Activated gamma-delta T cell (primary cell): ENCODE data around the gene SLC19A1.

Experiments
- DNase-seq: peaks from one replicate; lab custom pipeline; 2025; lab: John Stamatoyannopoulos, UW

Gene SLC19A1

DNA sequence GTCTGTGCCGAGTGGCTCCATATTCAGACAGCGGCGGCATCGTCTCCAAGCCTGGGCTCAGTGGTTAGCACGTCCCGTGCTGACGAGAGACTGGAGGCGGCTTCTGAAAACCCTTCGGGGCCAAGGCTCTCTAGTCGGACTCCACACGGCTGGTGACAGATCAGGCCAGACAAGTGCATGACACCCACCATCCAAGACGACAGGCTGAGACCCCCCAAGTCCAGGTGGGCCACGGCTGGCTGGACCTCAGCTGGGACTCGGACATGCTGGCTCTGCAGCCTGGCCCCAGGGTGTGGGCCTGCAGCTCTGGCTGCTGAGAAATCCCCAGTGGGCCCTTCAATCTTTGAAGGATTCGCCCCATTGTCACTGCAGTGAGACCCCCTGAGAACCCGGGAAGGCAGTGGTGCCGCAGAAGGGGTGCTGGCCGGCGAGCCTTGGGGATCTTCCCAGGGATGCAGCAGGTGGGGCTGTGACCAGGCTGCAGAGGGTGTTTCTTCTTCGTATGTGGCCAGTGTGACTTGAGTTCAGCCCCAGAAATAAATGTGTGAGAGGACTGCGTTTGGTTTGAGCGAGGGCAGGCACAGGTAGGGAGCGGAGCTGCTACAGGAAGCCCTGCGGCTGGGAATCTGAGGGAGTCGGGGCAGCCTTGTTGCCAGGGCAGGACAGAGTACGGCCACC, 15.9 kb upstream of the SLC19A1 start:
- DNase-seq, result no peak

DNA sequence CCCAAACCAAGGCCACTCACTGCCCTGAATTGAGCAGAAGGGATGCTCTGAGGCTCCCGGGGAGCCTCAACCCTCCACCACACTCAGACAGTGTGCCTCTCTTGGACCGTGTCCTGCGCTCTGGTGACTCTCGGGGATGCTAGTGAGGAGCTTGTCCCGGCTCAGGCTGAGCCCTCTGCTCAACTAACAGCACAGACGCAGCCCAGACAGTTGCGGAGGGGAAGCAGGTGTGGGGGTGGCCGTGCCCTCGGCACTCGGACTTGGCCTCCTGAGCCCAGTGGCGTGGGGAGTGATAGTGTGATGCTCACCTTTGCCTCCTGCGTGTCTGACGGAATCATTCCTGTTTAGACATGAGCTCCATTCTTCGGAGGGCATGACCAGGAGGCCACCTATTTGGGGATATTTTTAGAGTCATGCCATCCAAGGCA, 15.4 kb upstream of the SLC19A1 start:
- DNase-seq, result no peak

DNA sequence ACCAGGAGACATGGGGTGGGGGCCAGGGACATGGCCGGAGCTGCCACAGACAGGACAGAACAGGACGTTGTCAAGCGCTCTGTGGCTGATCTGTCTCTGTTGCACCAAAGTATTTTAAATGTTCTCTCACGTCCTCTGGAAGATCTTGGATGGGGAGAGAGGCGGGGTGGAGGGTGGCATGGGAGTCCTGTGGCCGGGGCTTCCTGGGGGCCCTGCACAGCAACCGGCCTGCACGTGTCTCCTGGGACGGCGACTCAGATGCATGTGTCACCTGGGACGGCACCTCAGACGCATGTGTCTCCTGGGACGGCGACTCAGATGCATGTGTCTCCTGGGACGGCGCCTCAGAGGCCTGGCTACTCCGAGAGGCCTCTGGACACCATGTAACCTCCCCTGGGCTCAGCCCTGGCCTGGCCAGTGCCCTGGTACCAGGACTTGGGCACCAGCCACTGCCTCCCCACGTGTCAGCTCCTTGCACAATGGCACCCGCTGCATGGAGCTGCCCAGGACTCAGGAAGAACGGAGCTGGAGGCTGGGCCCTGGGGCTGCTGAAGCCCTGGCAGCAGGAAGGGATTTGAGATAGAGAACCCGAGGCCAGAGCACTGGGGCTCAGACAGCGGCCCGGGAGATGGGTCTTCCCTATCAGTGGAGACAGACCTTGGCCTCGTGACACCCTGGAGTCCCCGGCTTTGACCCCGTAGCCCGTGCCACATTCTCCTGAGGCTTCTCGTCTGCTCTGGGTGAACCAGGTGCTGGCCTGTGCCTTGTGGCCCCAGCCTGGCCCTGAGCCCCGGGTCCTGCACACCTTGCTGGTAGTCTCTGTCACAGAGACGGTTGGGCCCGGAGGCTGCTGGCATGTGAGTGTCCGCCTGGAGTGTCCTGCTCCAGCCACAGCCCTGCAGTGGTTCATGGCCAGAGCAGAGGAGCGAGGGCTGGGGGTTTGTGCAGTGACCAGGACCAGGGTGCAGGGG, 14.7 kb upstream of the SLC19A1 start:
- DNase-seq, result no peak

DNA sequence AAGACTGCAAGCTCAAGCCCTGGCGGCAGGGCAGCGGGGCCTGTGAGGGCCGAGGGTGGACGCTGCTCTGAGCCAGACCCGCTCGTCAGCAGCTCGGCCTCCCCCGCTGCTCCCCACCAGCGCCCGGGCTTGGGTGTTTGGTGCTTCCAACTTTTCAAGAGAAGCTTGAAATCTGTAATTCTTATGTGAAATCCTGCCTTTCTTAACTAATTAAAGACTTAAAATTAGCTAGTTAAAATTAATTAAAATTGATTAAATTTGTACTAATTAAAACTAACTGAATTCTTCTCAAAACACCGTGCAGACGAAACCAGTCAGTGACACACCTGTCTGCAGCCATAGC, 14.0 kb upstream of the SLC19A1 start:
- DNase-seq, result no peak

DNA sequence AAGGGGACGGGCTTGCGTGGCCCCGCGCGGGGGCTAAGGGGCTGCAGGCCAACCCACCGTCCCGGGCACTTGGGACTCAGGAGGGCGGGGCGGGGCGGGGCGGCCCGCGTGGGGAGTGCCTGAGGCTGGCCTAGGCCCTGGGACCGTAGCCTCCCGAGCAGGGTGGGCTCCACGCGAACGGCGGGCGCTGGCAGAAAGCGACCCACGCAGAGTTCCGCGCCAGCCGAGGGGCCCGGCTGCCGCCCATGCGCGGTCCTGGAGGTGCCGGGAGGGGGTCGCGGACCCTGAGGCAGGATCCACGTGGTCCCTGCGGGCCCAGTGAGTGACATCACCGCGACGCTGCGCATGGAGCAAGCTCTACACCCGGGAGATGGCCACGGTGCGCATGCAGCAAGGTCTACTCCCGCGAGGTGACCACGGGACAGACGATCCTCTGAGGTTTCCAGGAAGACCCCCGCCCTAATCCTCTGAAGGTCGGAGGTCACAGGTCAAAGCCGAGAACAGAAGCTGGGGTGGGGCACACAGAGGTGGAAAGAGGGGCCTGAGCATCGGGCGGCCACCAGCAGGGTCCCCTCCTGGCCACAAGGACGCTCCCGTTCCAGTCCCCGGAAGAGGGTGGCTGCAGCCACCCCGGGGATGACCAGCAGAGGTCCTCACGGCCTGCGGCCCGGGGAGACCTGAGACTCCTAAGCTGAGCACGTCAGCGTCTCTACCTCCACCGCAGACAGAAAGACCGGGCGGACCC, 13.5 kb upstream of the SLC19A1 start:
- DNase-seq, result peak; percentile 39

DNA sequence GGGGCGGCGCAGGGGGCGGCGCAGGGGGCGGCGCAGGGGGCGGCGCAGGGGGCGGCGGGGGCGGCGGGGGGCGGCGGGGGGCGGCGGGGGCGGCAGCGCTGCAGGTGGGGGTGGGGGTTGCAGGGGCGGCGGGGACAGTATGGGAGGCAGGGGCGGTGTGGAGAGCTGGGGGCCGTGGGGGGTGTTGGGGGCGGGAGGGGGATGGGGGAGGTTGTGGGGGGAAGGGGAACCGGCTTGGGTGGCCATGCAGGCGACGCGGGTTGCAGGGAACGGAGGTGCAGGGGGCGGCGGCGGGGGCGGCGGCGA, 13.0 kb upstream of the SLC19A1 start:
- DNase-seq, result no peak

DNA sequence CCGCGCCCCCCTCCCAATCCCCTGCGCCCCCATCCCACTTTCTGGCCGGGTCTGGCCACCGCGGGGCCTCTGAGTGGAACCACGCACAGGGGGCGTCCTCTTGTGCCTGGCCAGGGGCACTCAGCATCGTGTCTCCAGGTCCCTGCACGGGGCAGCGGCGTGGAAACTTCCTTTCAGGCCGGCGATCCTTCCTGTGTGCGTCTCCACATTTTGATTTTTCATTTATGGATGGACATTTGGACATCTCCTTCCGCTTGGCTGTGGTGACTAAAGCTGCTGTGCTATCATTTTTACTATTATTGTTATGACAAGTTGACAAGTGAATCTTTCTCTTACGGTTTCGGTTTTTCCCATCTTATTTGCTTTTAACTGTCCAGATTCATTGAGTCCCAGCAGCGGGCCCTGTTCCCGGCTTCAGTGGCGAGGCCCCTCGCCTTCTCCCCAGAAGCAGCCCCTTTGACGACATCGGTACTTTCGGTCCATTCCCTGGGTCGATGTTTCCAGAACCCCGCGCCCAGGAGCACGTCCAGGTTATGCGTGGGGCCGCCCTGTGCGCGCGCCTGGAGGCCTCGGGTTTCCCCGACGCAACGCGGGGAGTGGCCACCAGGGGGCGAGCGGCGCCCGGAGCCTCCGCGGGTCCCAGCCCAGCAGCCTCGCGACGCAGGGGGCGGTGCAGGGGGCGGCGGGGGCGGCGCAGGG, 12.4 kb upstream of the SLC19A1 start:
- peak; percentile 76 for DNase-seq

DNA sequence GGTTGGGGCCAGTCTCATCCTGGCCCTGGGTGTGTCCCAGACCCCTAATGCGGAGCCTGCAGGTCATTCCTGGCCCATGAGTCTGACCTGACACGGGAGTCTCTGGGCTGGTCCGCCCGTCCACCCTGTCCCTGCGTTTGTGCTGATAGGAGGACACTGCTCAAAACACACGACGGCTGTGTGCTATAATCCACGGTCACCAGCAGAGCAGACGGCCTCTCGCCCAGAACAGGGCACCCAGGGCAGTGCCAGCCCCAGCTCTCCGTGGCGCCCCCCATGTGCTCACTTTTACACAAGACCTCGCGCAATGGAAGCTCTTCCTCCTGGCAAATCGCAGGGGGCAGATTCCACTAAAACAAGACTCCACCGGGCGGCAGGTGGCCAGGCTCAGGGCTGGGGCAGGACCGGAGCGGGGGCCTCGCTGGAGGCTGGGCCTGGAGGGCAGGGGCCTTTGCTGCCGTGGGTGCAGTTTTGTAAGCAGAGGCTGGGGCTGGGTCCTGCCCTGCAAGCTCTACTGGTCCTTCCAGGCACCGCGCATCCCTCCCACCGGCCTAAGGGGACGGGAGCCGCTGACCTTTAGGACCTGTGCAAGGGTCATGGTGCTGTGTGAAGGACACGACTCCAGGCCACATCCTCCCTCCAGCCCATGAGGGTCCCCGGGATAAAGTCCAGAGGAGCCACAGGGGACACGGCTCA, 10.6 kb upstream of the SLC19A1 start:
- DNase-seq, result no peak

DNA sequence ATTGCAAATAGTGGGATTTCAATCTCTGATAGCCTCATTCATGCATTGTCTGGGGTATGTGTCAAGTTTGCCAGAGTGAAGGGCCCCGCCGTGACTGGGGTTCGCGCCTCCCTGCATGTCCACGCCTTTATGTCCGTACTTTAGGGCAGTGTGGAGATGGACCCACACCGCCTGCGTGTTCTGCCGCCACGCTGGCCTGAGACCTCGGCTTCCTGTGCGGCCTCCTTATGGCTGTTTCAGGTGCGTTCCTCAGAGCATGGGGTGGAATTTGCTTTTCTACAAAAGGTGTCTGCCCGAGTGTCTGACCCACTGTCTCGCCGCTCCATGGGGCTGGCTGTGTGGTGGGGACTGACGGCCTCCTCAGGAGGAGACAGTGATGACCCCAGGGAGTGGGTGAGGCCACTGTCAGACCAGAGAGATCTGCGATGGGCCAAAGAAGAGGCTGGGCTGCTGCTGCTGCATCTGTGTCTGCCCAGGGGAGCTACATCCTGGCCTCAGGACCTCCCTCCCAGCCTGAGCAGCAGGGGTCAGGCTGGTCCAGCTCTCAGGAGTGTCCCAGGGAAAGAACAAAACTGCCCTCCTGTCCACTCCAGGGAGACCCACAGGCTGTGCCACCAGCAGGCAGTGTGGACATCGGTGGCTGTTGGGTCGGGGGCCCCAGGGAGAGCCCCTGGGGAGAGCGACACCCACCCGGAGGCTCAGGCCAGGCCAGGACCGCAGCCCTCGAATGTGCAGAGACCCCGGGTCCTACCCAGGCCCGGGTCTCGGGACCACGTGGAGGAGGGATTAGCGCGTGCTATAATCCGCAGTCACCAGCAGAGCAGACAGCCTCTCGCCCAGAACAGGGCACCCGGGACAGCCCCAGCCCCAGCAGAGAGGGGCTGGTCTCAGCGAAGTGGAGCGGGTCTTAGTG, 9.8 kb upstream of the SLC19A1 start:
- DNase-seq, result no peak

DNA sequence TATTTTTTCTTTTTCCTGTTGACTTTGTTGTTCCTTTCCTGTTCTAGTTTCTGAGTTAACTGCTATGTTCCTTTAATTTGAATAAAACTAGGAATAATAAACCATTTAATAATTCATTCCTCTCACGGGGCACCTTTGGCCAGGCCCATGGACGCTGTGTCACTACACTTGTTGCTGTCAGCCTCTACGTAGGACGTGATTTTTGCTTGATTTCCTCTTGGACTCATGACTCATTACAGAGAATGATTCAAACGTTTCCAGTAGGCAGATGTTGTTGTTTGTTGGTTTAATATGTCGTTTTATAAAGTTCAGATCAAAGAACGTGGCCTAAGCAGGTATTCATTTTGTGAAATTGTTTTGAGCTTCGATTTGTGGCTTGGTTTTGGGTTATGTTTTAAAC, 9.1 kb upstream of the SLC19A1 start:
- DNase-seq, result no peak

DNA sequence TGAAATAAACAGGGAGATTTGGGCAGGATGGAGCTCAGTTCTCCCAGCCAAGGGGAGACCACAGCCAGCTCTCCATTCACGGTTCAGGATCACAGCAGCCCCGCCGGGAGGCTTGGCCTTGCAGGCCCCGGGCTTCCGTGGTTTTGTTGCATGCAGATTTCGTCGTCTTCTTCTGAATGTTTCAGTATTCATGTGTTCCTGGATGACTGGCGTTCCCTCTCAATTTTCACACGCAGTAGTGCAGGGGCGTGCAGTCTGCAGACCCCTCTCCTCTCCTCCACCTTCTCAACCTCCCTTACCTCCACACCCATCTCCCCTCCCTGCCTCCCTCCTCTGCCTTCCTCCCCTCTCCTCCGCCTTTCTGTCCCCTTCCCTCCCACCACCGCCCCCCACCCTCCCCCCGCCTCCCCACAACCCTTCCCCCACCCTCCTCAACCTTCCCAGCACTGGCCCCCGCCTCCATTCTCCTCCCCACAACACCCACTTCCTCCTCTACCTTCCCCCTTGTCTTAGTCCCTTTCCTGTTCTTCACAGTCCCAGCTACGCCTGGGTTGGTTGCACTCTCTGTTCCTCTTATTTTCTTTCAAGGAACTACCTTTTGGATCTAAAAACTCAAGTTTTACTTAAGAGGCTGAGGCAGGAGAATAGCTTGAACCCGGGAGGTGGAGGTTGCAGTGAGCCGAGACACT, 8.4 kb upstream of the SLC19A1 start:
- DNase-seq, result no peak

DNA sequence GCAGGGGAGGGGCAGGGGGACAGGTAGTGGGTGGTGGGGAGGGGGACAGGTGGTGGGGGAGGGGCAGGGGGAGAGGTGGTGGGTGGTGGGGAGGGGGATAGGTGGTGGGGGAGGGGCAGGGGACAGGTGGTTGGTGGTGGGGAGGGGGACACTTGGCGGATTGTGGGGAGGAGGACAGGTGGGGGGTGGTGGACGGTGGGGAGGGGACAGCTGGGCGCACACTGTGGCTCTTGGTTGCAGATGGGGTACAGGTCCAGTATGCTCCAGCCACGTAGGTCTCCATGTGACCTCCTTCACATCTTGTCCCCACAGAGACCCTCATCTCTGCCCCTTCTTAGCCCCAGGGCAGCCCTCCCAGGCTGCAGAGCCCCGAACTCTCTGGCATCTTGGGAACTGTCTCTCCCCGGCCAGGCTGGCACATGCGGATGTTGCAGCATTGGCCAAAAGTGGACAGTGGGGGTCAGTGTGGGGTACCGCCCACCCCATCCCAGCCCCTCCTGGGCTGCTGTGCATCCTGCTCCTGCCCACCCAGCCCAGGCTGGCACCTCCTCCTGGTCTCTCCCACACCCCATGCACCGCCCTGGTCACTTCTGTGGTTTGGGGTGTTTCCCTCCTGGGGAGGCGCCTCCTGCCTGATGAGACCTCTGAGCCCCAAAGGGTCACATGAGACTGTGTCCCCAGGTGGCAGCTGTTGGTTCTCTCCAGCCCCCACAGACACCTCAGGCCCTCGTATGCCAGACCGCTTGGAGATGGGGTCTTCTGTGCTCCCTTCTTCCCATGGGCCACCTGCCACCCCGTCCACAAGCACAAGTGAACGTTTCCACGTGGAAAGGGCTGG, 7.6 kb upstream of the SLC19A1 start:
- DNase-seq, result no peak

DNA sequence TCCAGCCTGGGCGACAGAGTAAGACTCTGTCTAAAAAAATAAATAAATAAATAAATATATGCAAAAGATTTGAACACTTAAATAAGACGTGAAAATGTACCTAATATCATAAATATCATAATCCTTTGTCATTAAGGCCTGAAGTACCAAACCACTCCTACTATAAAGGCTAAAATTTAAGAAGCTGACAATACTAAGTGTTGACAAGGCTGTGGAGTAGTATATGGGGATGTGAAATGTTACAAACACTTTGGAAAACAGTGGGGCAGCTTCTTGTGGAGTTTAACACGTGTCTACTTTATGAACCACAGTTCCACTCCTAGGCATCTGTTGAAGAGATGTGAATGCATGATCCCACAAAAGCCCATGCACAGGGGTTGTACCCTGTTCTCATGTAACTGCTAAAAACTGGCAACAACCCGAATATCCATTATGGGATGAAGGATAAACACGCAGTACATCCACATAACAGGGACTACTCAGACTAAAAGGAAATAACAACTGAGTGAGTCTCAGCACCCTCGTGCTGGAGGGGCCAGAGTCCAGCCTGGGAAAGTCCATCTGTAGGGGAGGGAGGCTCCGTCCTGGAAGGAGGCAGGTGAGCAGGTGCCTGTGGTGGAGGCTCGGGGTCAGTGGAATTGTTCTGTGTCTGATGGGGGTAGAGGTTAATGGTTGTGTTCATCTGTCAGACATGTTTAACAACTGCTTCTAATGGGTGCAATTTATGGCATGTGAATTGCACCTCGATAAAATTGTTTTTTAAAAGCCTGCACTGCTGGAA, 6.7 kb upstream of the SLC19A1 start:
- no peak for DNase-seq

DNA sequence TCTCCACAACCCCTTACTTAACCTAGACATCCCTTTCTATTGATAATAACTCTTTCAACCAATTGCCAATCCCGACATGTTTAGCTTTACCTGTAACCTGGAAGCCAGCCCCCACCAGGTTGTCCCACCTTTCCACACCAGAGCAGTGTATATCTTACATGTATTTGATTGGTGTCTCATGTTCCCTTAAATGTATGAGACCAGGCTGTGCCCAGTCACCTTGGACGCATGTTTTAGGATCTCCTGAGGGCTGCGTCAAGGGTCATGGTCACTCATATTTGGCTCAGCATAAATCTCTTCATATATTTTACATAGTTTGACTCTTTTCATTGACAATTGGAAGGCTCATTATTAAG, 5.3 kb upstream of the SLC19A1 start:
- DNase-seq, result no peak

DNA sequence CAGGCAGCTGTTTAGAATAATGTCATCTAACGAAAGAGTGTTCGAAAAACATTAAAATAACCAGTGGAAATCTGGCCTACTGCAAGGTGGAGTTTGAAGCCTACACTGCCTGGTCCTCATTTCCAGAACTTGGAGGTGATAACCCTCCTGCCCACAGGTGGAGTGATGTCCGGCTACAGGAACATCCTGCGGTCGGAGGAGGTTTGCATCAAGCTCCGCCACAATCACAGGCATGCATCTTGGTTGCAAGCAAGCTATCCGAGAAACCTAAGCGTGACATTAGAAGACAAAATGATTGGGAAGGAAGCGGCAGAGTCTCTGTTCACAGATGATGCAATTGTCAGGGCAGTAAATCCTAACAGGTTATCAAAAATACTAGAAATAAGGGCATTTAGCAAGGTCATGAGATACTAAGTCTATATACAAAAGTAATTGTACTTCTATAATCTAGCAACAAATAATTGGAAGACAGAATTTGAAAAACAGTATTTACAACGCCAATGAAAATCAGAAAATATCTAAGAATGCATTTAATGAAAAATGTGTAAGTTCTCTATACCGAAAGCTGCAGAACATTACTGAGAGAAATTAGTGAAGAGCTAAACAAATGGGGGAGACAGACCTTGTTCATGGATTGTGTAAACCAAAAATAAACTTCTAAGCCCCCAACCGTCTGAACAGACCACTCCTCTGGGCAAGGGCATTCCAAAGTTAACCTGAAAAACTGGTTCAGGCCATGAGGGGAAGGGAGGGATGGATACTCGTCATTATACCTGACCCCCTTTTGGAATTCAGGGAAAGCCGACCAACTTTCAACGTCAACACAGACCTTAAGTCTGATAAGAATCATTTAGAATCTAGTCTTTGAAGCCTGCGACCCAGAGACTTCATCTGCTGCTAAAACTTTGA, 4.7 kb upstream of the SLC19A1 start:
- no peak for DNase-seq

DNA sequence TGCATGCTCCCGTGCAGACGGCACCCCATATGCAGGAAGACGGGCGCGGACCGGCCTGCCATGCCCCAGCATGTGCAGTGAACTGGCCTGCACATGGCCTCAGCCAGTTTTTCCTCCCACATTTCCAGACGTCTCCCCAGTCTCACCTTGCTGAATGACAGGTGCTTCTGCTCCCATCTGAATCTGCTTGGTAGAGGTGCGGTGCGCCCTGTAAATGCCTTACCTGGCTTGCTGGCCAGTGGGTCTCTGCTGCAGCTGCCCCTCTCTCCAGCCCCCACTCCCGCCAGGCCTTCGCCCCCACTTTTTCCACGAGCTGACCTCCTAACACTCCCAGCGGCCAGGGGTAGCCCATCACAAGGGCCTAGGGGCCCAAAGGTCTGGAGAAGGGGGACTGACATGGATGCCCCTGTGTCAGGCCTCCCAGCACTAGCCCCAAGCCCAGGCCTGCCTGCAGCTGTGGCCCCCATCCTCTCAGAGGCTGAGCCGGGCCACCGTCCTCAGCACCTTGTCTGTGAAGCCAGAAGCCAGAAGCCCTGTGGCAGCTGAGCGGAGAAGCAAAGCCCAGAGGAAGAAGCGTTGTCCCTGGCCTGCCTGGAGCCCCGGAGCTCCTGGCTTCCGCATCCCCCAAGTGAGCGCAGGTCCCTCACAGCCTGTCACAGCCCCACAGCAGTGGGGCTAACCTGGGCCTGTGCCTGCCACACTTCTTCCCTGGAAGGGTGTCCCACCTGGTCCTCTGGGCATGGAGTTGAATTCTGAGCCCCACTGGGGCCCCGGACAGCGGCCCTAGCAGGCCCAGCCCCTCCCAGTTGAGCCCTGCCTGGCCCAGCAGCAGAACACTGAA, 3.7 kb upstream of the SLC19A1 start:
- DNase-seq, result no peak
